CD4-positive, alpha-beta T cell treated with Interferon alpha-2 for 1 hour (primary cell): ENCODE measurements around the gene CHST11.
"Not testable (repeated sequence)": the region's sequence is repeated elsewhere in the genome, so short reads cannot be mapped to it uniquely, and the experiment has no call there.

Source experiments
- DNase-seq, 2 donors: peaks; one replicate each; pipeline ENCODE4 v3.0.0-alpha.2; 2020 to 2022

Gene CHST11

DNA sequence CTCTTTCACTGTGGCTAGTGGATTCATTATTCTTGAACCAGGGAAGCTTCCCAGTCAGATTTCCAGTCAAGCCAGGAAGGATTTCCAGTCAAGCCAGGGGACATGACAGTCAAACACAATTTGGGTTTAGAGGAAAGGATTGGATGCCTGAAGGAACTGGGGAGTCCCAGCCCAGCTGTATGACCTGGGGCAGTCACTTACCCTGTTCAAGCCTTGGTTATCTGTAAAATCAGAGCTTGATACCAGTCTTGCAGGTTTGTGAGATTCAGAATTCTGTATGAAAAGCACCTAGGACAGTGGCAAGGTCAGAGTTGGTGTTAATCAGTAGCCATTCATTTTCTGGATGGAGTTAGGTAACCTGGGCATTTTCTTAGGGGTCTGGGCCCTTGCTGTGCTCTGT, 152.7 kb downstream of the CHST11 start:
- DNase-seq, result no peak

- no peak for DNase-seq
Measured at GRCh38 chr12:104610513-104611235, 153.9 kb downstream of the CHST11 start.

DNA sequence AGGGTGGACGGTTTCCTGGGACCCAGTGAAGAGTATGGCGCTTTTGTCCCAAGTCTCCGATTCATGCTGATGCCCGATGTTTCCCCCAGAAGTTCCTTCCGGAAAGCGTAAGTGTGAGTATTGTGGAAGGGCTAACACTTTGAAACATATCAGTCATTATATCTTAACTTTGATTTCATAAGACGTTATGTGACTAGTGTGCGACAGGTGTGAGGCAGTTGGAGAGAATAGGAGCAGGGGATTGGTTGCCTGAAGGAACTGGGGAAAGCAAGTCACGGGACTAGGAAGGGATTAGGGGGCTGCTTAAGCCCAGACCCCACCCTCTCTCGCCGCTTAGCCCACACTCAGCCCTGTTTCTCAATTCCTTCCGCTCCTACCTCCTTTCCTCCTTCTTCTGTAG, 154.9 kb downstream of the CHST11 start:
- DNase-seq, result no peak

GRCh38 chr12:104613372-104613771, 156.6 kb downstream of the CHST11 start:
- not testable (repeated sequence) for DNase-seq

- DNase-seq, result no peak
Measured at GRCh38 chr12:104615048-104615561, 158.4 kb downstream of the CHST11 start.

DNA sequence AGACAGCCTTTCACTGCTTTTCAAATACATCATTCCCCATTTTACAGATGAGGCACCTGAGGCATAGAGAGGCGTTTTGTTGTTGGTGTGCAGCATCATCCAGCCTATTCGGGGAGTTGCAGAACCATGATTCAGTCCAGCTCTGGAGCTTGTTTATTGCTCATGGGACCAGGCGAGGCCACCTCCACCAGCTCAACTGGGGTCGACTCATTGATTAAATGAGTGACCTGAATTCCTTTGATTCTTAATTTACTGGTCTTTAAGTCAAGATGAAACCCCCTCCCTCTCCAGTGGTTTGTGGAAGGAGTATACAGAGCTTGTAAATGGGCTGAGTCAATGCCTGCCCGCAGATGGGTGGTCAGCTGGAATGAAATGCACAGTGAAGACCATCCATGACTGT, 161.9 kb downstream of the CHST11 start:
- no peak for DNase-seq

GRCh38 chr12:104619305-104619704, 162.6 kb downstream of the CHST11 start:
- DNase-seq, result no peak

- DNase-seq, result no peak
Measured at GRCh38 chr12:104620837-104621531, 164.2 kb downstream of the CHST11 start.

GRCh38 chr12:104622928-104623327, 166.2 kb downstream of the CHST11 start:
- DNase-seq, result no peak

GRCh38 chr12:104623883-104624282, 167.1 kb downstream of the CHST11 start:
- DNase-seq, result no peak

- DNase-seq, result no peak
Measured at GRCh38 chr12:104624529-104624928, 167.8 kb downstream of the CHST11 start.

DNA sequence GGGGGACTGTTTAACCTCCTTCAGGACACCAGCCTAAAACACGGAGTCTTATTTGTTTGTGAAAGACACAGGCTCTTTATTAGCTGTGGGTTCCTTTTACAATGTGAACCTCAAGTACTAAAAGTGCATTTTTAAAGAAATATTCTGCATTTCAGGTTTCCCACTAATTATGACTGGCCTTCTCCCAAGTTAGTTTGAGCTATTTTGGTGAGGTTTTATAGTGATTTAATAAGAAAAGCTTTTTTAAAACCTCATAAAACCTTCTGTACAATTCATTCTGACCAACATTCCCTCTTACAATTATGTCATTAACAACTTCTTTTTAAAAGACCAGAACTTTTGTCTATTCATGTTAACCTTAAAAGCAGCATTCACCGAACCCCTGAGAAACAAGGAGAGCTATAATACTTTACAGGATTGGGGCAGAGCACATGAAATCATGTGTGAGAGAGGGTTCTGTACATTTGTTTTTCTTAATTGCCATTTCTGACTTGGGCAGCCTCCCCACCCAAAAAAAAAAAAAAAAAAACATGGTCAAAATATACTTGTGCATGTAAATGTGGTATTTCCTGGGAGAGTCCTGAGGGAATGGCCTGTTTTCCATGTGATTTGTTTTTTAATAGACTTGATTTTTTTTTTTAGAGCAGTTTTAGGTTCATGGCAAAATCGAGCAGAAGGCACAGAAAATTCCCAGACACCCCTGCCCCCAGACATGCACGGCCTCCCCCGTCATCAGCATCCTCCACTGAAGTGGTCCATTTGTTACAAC, 169.5 kb downstream of the CHST11 start:
- DNase-seq, result no peak

- DNase-seq, result no peak
Measured at GRCh38 chr12:104627231-104627989, 170.7 kb downstream of the CHST11 start.

- no peak for DNase-seq
Measured at GRCh38 chr12:104627990-104628830, 171.5 kb downstream of the CHST11 start.

DNA sequence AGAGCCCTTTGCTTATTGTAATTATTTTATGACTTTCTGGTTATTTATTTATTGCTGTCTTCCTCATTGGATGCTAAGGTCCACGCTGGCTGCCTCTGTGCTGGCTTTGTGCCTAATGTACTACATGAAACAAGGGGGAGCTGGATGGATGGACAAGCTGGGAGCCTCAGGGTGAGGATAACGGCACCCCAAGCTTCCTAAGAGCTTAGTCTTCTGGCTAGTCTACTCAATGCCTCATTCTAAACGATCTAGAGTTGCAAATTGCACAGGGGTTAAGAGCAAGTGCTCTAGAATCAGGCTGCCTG, 172.0 kb downstream of the CHST11 start:
- DNase-seq, result no peak

DNA sequence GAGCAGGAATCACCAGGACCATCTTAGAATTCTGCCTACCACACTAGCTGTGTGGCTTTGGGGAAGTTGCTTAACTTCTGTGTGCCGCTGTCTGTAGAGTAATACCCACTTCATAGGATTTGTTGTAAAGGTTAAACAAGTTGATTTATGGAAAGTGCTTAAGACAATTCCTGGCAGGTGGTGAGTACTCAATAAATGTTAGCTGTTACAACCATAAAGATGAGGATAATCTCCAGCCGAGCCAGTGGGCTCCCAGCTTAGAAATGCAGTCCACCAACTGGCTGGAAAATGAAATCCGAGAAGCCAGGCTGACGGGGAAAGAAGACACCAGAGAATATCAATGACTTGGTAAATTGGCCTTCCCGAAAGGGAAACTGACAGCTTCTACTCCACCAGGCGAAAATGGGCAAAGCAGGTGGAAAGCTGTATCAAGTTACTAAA, 173.5 kb downstream of the CHST11 start:
- no peak for DNase-seq

- DNase-seq, result no peak
Measured at GRCh38 chr12:104631867-104632266, 175.1 kb downstream of the CHST11 start.

GRCh38 chr12:104632724-104633201, 176.0 kb downstream of the CHST11 start:
- DNase-seq, result no peak

DNA sequence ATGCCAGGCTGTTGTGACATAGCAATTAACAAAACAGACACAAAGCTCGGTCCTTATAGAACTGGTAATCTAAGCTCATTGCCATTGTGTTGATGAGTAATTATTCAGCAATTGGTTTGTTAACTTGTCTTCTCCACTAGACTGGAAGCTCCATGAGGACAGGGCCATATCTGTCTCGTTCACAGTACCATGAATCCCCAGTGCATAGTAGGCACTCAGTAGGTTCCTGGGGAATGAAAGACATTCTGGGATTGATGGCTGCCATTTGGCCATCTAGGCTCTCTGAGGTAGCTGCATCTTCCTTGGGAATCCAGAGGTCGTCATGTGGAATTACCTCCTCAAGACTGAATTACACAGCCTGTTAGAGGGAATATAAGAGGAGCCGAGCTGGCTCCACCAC, 177.3 kb downstream of the CHST11 start:
- DNase-seq, result no peak

- DNase-seq, result no peak
Measured at GRCh38 chr12:104634852-104635251, 178.1 kb downstream of the CHST11 start.

DNA sequence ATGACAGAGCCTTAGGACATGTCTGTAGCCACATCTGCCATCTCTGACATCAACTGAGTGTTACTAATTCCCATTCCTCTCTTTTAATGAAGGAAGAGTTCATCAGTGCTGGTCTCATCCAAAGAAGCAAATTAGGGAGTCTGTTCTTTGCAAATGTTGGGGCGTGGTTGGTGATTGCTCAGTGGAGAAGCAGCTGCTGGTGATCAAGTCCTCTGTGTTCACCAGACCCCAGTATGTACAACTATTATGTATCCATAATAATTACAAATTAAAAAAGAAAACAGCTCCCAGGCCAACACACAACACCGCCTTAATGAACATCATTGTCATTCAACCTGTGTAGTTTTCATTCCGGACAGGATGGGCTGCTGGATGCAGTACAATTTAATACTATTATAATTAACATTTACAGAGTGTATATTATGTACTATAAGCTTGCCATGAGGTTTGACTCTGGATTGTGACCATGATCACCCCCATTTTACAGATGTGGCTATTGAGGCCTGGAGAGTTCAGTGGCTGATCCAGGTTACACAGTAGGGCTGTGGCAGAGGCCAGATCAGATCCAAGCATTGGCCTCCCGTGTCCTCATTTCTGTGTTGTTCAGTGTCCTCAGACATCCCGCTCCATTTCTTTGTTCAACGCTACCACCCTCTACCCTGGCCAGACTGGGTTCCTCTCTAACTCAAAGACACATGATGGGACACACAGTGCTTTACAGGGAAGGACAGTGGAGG, 179.0 kb downstream of the CHST11 start:
- no peak for DNase-seq
